ENCODE results near the gene CPM.
"Not testable (repeated sequence)": the region's sequence is repeated elsewhere in the genome, so short reads cannot be mapped to it uniquely, and the experiment has no call there.

DNA sequence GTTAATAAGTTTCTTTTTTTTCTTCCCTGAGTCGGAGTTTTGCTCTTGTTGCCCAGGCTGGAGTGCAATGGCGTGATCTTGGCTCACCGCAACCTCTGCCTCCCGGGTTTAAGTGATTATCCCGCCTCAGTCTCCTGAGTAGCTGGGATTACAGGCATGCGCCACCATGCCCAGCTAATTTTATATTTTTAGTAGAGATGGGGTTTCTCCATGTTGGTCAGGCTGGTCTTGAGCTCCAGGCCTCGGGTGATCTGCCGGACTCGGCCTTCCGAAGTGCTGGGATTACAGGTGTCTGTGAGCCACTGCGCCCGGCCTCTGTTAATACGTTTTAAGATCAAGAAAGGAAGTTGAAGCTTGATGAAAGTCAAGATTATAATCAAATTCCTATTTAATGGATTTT is 113.5 kb downstream of the CPM start:
- TF ChIP-seq, protein P1, sequence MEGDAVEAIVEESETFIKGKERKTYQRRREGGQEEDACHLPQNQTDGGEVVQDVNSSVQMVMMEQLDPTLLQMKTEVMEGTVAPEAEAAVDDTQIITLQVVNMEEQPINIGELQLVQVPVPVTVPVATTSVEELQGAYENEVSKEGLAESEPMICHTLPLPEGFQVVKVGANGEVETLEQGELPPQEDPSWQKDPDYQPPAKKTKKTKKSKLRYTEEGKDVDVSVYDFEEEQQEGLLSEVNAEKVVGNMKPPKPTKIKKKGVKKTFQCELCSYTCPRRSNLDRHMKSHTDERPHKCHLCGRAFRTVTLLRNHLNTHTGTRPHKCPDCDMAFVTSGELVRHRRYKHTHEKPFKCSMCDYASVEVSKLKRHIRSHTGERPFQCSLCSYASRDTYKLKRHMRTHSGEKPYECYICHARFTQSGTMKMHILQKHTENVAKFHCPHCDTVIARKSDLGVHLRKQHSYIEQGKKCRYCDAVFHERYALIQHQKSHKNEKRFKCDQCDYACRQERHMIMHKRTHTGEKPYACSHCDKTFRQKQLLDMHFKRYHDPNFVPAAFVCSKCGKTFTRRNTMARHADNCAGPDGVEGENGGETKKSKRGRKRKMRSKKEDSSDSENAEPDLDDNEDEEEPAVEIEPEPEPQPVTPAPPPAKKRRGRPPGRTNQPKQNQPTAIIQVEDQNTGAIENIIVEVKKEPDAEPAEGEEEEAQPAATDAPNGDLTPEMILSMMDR (IDR thresholded peaks at IDR 0.05), result not testable (repeated sequence)
- not testable (repeated sequence) for TF ChIP-seq ZFX (IDR thresholded peaks at IDR 0.05; ENCODE audit: borderline replicate concordance)

Data from 22Rv1 (cell line).